Tibial nerve (tissue), 3 donors: Measurements from ENCODE around the gene FRMPD1.

ENCODE experiments used
- CTCF ChIP-seq, 5 experiments: fragments of 200-600 bp in 3 of 5; fragments of 450-650 bp in 2 of 5; sonication (generic) in 3 of 5; IDR thresholded peaks; one replicate each; pipeline ENCODE4 v1.5.1; 2016 to 2019; ENCODE audit warnings: antibody characterized with exemption in 5 of 5, mild to moderate bottlenecking in 3 of 5, moderate library complexity in 2 of 5
- POLR2A ChIP-seq, 2 donors: fragments of 450-650 bp; IDR thresholded peaks; one replicate each; pipeline ENCODE4 v1.6.1; 2017; ENCODE audit warnings: antibody characterized with exemption in 2 of 2, mild to moderate bottlenecking in 2 of 2, moderate library complexity in 2 of 2

DNA sequence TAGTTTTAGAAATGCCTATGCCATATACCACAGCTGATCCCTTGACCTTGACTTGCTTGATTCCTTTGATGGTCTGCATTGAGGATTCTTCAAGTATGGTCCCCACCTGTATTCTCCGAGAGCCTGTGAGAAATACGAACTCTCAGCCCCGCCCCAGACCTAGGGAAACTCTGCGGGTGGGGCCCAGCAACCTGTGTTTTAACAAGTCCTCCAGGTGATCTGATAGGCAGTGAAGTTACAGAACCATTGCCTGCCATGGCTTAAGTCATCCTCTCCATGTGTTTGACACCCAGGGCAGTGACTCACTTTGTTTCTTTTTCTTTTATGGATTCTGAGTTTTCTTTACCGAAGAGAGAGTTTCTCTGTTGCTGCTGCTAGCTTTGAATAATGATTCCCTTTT is 18.5 kb downstream of the FRMPD1 start:
- TF ChIP-seq CTCF (IDR thresholded peaks at IDR 0.05), result no peak
- no peak for TF ChIP-seq POLR2A (IDR thresholded peaks at IDR 0.05)
